Right lobe of liver (tissue), 6 donors: ENCODE measurements around the gene SLIRP. TPM values are rescaled to one million over a fixed set of nuclear protein-coding genes. Genes with fewer than 3 reads are reported as not detected.
"Not testable (repeated sequence)": the region's sequence is repeated elsewhere in the genome, so short reads cannot be mapped to it uniquely, and the experiment has no call there.

Experiments used
- ATAC-seq, 4 donors: fragments of 200-7000 bp; cut with Tn5 transposase; one replicate each; pipeline ENCODE4 v1.9.1; 2020; ENCODE audit warnings: mild to moderate bottlenecking in 4 of 4, moderate library complexity in 4 of 4
- DNase-seq, 3 donors: peaks; one replicate each; pipeline ENCODE4 v3.0.0-alpha.2; 2020
- H3K27ac ChIP-seq, 3 donors: fragments of 200-600 bp; one replicate each; pipeline ENCODE4 v1.8.0; 2022
- H3K27me3 ChIP-seq, 2 donors: fragments of 200-600 bp; one replicate each; pipeline ENCODE4 v1.8.0; 2022
- H3K36me3 ChIP-seq, 4 donors: fragments of 200-600 bp; sonication (generic) in 1 of 4; one replicate each; pipeline versions ENCODE4 v1.5.1 to v1.8.0; 2017 to 2022; ENCODE audit warnings: control low read depth in 1 of 4
- H3K4me1 ChIP-seq, 4 donors: fragments of 200-600 bp; sonication (generic) in 1 of 4; one replicate each; pipeline versions ENCODE4 v1.5.1 to v1.8.0; 2017 to 2022; ENCODE audit warnings: control low read depth in 1 of 4
- H3K4me3 ChIP-seq, 3 donors: fragments of 200-600 bp; one replicate each; pipeline ENCODE4 v1.8.0; 2022
- H3K9me3 ChIP-seq, 4 donors: fragments of 200-600 bp; sonication (generic) in 1 of 4; one replicate each; pipeline versions ENCODE4 v1.5.1 to v1.8.0; 2017 to 2022; ENCODE audit warnings: control low read depth in 1 of 4
- POLR2A ChIP-seq: fragments of 450-650 bp; IDR thresholded peaks from one replicate; pipeline ENCODE4 v1.6.1; 2017; ENCODE audit warnings: antibody characterized with exemption, mild to moderate bottlenecking
- WGBS: methylation state at CpG from one replicate; pipeline ENCODE4 v1.1.6; 2018; ENCODE audit warnings: low coverage, low lambda C conversion rate; ENCODE audit not compliant: insufficient coverage; ENCODE audit errors: missing lambda C conversion rate; 5-methylcytosine and 5-hydroxymethylcytosine counted together
- intact Hi-C, 2 donors: fragments of 100-400 bp; cut with DNase I; formaldehyde crosslinking; loops; one replicate each; pipeline versions ENCODE4 v1.11.2 to v1.14.1; 2022
- total RNA-seq, 6 experiments: library from RNA; depleted of rRNA in 2 of 6; stranded (reverse); fragments of >200 nt in 2 of 6; fragmentation: NEBNext Ultra II Directional in 3 of 6; extraction: Animal tissue kit (Norgen Biotek cat#: 25700) in 3 of 6; gene quantifications; one replicate each; pipeline versions ENCODE4 v1.1.0 to v1.2.4, GENCODE V29; 2016 to 2023
- TF ChIP-seq, protein P1 (sequence below), 4 donors: fragments of 200-600 bp in 3 of 4; fragments of 450-650 bp in 1 of 4; IDR thresholded peaks; one replicate each; pipeline versions ENCODE4 v1.5.1 to v1.8.0; 2016 to 2022; ENCODE audit warnings: antibody characterized with exemption in 4 of 4, mild to moderate bottlenecking in 2 of 4
- donor health status: DM: no; HTN: yes; CAD: no.
- donor health status: DM: no; HTN: no; CAD: no.
- donor health status: DM: no; HTN: no; CAD: no.
- donor health status: DM: no; HTN: yes; CAD: no.
- donor health status: DM: no; HTN: yes; CAD: no.

SLIRP gene
- total RNA-seq, 6 experiments from 2014 or later: 51.3 to 214 (median 60.6) TPM

DNA sequence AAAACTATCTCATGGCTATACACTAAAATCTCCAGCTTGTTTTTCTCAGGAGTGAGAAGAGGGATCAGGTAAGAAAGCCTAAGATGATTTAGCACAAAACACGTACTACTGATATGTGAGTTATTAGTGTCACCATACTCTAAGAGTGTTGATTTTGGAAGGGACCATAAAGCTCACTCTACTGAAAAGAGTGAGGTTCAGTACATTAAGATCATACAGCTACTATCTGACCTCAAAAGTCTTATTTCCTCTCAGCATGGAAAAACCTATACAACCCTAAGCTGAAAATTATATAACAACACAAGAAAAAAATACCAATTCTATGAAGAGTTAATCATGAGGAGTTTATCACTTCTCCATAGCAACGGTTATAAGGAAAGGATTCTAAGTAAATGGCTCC lies 33.5 kb downstream of the SLIRP start:
- no peak overlapping the region for H3K4me3 ChIP-seq
- 82% methylated on average over 2 of the region's 2 CpGs for WGBS
- H3K36me3 ChIP-seq: peaks cover 0 to 48% (median 16%) of the 10 kb centered on the region in 4 donors
- TF ChIP-seq, protein P1, sequence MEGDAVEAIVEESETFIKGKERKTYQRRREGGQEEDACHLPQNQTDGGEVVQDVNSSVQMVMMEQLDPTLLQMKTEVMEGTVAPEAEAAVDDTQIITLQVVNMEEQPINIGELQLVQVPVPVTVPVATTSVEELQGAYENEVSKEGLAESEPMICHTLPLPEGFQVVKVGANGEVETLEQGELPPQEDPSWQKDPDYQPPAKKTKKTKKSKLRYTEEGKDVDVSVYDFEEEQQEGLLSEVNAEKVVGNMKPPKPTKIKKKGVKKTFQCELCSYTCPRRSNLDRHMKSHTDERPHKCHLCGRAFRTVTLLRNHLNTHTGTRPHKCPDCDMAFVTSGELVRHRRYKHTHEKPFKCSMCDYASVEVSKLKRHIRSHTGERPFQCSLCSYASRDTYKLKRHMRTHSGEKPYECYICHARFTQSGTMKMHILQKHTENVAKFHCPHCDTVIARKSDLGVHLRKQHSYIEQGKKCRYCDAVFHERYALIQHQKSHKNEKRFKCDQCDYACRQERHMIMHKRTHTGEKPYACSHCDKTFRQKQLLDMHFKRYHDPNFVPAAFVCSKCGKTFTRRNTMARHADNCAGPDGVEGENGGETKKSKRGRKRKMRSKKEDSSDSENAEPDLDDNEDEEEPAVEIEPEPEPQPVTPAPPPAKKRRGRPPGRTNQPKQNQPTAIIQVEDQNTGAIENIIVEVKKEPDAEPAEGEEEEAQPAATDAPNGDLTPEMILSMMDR (IDR thresholded peaks at IDR 0.05): no peak
- H3K4me1 ChIP-seq: peaks cover 0 to 7% (median 0%) of the 10 kb centered on the region in 4 donors
- DNase-seq: no peak
- H3K27me3 ChIP-seq: no peaks in the 10 kb centered on the region
- H3K9me3 ChIP-seq: no peaks in the 10 kb centered on the region
- intact Hi-C loops: no loop called here
- no peak for ATAC-seq
- H3K27ac ChIP-seq: no peak overlapping the region

DNA sequence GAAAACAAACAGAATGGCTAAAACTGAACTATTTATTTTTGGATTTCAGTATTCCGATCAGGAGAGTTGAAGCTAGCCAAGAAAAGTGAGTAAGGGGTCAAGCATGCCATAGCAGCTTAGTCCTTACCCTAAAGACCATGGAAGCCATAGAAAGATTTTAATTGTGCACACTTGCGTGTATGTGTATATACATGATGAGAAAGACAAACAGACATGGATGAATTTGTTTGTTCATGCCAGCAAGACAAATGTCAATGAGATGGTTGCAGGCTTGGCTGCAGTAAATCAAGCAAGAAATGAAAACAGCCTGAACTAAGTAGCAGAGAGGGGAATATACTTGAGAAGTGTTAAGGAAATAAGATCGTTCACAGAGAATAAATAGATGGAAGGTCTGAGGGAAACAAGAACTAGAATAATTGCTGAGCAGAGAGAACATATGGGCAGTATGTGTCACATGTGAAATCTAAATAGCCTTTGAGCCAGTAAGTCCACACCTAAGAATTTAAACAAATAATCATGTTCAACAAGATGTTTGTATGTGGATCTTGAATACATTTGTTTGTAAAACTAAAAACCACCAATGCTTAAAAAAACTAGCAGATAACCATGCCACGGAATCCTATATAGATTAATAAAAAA lies 38.3 kb downstream of the SLIRP start:
- DNase-seq (no peak), ATAC-seq (no peak)
- 68% methylated on average over 4 of the region's 4 CpGs for WGBS
- Histone ChIP-seq H3K4me3 (no peak overlapping the region), H3K4me1 (no peaks in the 10 kb centered on the region), H3K27me3 (no peaks in the 10 kb centered on the region), H3K36me3 (peaks cover 6 to 52% (median 25%) of the 10 kb centered on the region in 4 donors), H3K27ac (no peak overlapping the region), H3K9me3 (no peaks in the 10 kb centered on the region)
- intact Hi-C loops: no loop called here
- TF ChIP-seq, protein P1 (IDR thresholded peaks at IDR 0.05): no peak
- TF ChIP-seq POLR2A: no peak

DNA sequence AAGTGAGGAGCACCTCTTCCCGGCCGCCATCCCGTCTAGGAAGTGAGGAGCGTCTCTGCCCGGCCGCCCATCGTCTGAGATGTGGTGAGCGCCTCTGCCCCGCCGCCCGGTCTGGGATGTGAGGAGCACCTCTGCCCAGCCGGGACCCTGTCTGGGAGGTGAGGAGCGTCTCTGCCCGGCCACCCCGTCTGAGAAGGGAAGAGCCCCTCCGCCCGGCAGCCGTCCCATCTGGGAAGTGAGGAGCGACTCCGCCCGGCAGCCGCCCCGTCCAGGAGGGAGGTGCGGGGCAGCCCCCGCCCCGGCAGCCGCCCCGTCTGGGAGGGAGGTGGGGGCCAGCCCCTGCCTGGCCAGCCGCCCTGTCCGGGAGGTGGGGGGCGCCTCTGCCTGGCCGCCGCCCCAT lies 39.5 kb downstream of the SLIRP start:
- H3K4me1 ChIP-seq, H3K9me3 ChIP-seq, ATAC-seq, DNase-seq, H3K27ac ChIP-seq, H3K4me3 ChIP-seq, intact Hi-C loops, H3K27me3 ChIP-seq: not testable (repeated sequence)
- WGBS: 100% methylated on average over 4 of the region's 33 CpGs
- H3K36me3 ChIP-seq: peaks cover 6 to 45% (median 30%) of the 10 kb centered on the region in 4 donors

DNA sequence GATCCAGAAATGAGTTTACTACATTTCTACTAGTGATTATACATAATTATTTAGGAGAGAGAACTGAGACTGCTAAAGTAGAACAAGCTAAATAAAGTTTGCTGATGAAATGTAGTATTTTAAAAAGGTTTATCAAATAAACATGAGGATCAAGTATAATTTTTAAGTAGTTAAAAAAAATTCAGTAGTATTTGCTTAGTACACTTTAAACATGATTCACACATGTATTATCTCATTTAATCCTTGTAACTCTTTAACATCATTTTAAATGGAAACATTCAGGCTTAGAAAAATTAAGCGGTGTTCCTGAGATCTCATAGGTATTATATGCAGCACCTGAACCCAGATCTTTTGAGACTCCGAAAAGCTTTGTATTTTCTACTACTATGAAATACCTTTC lies 44.4 kb downstream of the SLIRP start:
- WGBS: 100% methylated on average over 2 of the region's 2 CpGs
- TF ChIP-seq, protein P1 (IDR thresholded peaks at IDR 0.05): no peak
- TF ChIP-seq POLR2A: no peak
- Histone ChIP-seq H3K27me3 (no peaks in the 10 kb centered on the region), H3K4me1 (no peaks in the 10 kb centered on the region), H3K36me3 (peaks cover 6 to 53% (median 30%) of the 10 kb centered on the region in 4 donors), H3K9me3 (no peaks in the 10 kb centered on the region), H3K4me3 (no peak overlapping the region), H3K27ac (no peak overlapping the region)
- DNase-seq (no peak), ATAC-seq (no peak)
- intact Hi-C loops: no loop called here

DNA sequence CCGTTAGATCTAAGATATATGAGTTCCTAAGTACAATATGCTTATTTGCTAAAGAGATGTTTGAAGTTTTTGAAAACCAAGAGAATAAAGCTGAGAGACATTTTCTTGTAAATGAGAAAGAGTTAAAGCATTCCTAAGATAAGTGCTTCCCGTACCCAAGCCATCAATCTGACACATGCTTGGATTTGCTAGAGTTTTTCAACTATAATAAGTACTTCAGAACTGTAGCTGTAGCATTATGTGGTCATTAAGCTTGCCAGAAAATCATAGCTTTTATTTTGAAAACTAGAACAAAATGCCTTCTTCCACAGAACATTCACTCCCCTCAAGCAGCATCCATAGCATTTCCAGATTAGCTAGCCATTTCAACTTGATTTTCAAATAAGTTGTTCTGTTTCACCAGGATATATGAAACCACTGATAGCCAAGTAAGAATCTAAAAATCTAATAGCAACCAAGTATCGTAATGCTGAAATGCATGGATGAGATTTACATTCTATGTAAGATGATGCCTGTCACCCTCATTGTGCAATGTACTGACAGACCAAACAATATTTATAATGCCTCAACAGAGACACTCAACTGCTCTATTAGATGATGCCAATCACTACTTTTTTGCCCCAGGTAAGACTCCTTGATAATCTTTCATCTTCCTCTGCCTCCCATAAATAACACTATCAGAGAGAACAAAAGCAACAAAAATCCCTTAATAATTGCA lies 45.1 kb downstream of the SLIRP start:
- intact Hi-C loops: no loop called here

More for the DNA sequence above, 45.1 kb downstream of the SLIRP start:
- ATAC-seq (no peak), DNase-seq (no peak)
- H3K4me3 ChIP-seq: no peak overlapping the region
- H3K36me3 ChIP-seq: peaks cover 6 to 53% (median 30%) of the 10 kb centered on the region in 4 donors
- 84% methylated on average over 3 of the region's 3 CpGs for WGBS
- TF ChIP-seq POLR2A: no peak
- TF ChIP-seq, protein P1 (IDR thresholded peaks at IDR 0.05): no peak
- no peak overlapping the region for H3K27ac ChIP-seq
- no peaks in the 10 kb centered on the region for H3K27me3 ChIP-seq
- H3K9me3 ChIP-seq: no peaks in the 10 kb centered on the region
- H3K4me1 ChIP-seq: no peaks in the 10 kb centered on the region
